ENCODE results near the gene RASGEF1C. TPM values are rescaled to one million over a fixed set of nuclear protein-coding genes. Genes with fewer than 3 reads are reported as not detected.

Gene RASGEF1C
- polyA plus RNA-seq, 6 donors from 2014 or later: not detected

GRCh38 chr5:180191716-180192115 lies 17.3 kb downstream of the RASGEF1C start:
- Mint-ChIP-seq H3K4me1 (no peaks in the 10 kb centered on the region), H3K27ac (no peak overlapping the region), H3K9me3 (peaks cover 4 to 12% (median 6%) of the 10 kb centered on the region in 7 donors), H3K27me3 (peaks cover 3 to 20% (median 14%) of the 10 kb centered on the region in 3 donors), H3K36me3 (no peaks in the 10 kb centered on the region), H3K4me3 (peak overlapping the region in 1 of 8 donors; percentile 47)
- no peak for DNase-seq
- ATAC-seq (ENCODE audit: low read depth in 2 of 2): no peak

GRCh38 chr5:180187767-180188166 lies 21.2 kb downstream of the RASGEF1C start:
- H3K9me3 Mint-ChIP-seq: peaks cover 4 to 30% (median 11%) of the 10 kb centered on the region in 7 donors
- no peak overlapping the region for H3K27ac Mint-ChIP-seq
- no peaks in the 10 kb centered on the region for H3K4me1 Mint-ChIP-seq
- ATAC-seq (ENCODE audit: low read depth in 2 of 2) (no peak), DNase-seq (no peak)
- no peaks in the 10 kb centered on the region for H3K36me3 Mint-ChIP-seq
- H3K27me3 Mint-ChIP-seq: peaks cover 0 to 20% (median 13%) of the 10 kb centered on the region in 3 donors
- H3K4me3 Mint-ChIP-seq: no peak overlapping the region

GRCh38 chr5:180180846-180181245 lies 28.2 kb downstream of the RASGEF1C start:
- no peak overlapping the region for H3K4me3 Mint-ChIP-seq
- H3K4me1 Mint-ChIP-seq: no peaks in the 10 kb centered on the region
- peaks cover 0 to 19% (median 14%) of the 10 kb centered on the region in 3 donors for H3K27me3 Mint-ChIP-seq
- H3K9me3 Mint-ChIP-seq: peaks cover 0 to 18% (median 7%) of the 10 kb centered on the region in 7 donors
- no peaks in the 10 kb centered on the region for H3K36me3 Mint-ChIP-seq
- no peak for DNase-seq
- H3K27ac Mint-ChIP-seq: no peak overlapping the region
- no peak for ATAC-seq (ENCODE audit: low read depth in 2 of 2)

GRCh38 chr5:180180421-180180820 lies 28.6 kb downstream of the RASGEF1C start:
- H3K27ac Mint-ChIP-seq: no peak overlapping the region
- H3K4me3 Mint-ChIP-seq: no peak overlapping the region
- DNase-seq (no peak), ATAC-seq (ENCODE audit: low read depth in 2 of 2) (no peak)
- H3K4me1 Mint-ChIP-seq: no peaks in the 10 kb centered on the region
- peaks cover 0 to 19% (median 14%) of the 10 kb centered on the region in 3 donors for H3K27me3 Mint-ChIP-seq
- peaks cover 0 to 18% (median 7%) of the 10 kb centered on the region in 7 donors for H3K9me3 Mint-ChIP-seq
- no peaks in the 10 kb centered on the region for H3K36me3 Mint-ChIP-seq

GRCh38 chr5:180179442-180180420 lies 29.3 kb downstream of the RASGEF1C start:
- Mint-ChIP-seq H3K9me3 (peaks cover 0 to 17% (median 7%) of the 10 kb centered on the region in 7 donors), H3K36me3 (no peaks in the 10 kb centered on the region), H3K27ac (no peak overlapping the region), H3K4me3 (no peak overlapping the region), H3K4me1 (no peaks in the 10 kb centered on the region), H3K27me3 (peaks cover 0 to 19% (median 14%) of the 10 kb centered on the region in 3 donors)
- ATAC-seq (ENCODE audit: low read depth in 2 of 2) (no peak), DNase-seq (no peak)

- H3K4me3 Mint-ChIP-seq: no peak overlapping the region
- no peaks in the 10 kb centered on the region for H3K4me1 Mint-ChIP-seq
- peaks cover 0 to 16% (median 6%) of the 10 kb centered on the region in 7 donors for H3K9me3 Mint-ChIP-seq
- no peaks in the 10 kb centered on the region for H3K36me3 Mint-ChIP-seq
- peaks cover 0 to 19% (median 14%) of the 10 kb centered on the region in 3 donors for H3K27me3 Mint-ChIP-seq
- H3K27ac Mint-ChIP-seq: no peak overlapping the region
- no peak for ATAC-seq (ENCODE audit: low read depth in 2 of 2)
- DNase-seq: no peak
Measured at GRCh38 chr5:180178531-180179441, 30.2 kb downstream of the RASGEF1C start.

GRCh38 chr5:180176191-180176590 lies 32.8 kb downstream of the RASGEF1C start:
- H3K4me1 Mint-ChIP-seq: no peaks in the 10 kb centered on the region

GRCh38 chr5:180175015-180175431 lies 34.0 kb downstream of the RASGEF1C start:
- Mint-ChIP-seq H3K4me3 (no peak overlapping the region), H3K4me1 (no peaks in the 10 kb centered on the region), H3K27me3 (peaks cover 0 to 25% (median 20%) of the 10 kb centered on the region in 3 donors), H3K27ac (no peak overlapping the region), H3K9me3 (no peaks in the 10 kb centered on the region), H3K36me3 (no peaks in the 10 kb centered on the region)
- no peak for ATAC-seq (ENCODE audit: low read depth in 2 of 2)
- DNase-seq: no peak

More at GRCh38 chr5:180176191-180176590, 32.8 kb downstream of the RASGEF1C start:
- H3K36me3 Mint-ChIP-seq: no peaks in the 10 kb centered on the region
- DNase-seq (no peak), ATAC-seq (ENCODE audit: low read depth in 2 of 2) (no peak)
- no peak overlapping the region for H3K27ac Mint-ChIP-seq
- H3K9me3 Mint-ChIP-seq: peaks cover 0 to 1% (median 0%) of the 10 kb centered on the region in 7 donors
- H3K4me3 Mint-ChIP-seq: no peak overlapping the region
- peaks cover 0 to 23% (median 19%) of the 10 kb centered on the region in 3 donors for H3K27me3 Mint-ChIP-seq

- H3K9me3 Mint-ChIP-seq: no peaks in the 10 kb centered on the region
- ATAC-seq (ENCODE audit: low read depth in 2 of 2) (no peak), DNase-seq (no peak)
- H3K27ac Mint-ChIP-seq: no peak overlapping the region
- no peak overlapping the region for H3K4me3 Mint-ChIP-seq
- no peaks in the 10 kb centered on the region for H3K36me3 Mint-ChIP-seq
- H3K27me3 Mint-ChIP-seq: peaks cover 0 to 26% (median 21%) of the 10 kb centered on the region in 3 donors
- no peaks in the 10 kb centered on the region for H3K4me1 Mint-ChIP-seq
Measured at GRCh38 chr5:180174587-180174972, 34.4 kb downstream of the RASGEF1C start.

- ATAC-seq (ENCODE audit: low read depth in 2 of 2) (no peak), DNase-seq (no peak)
- no peak overlapping the region for H3K4me3 Mint-ChIP-seq
- no peaks in the 10 kb centered on the region for H3K9me3 Mint-ChIP-seq
- peak overlapping the region in 1 of 6 donors; percentile 22 for H3K27ac Mint-ChIP-seq
- H3K36me3 Mint-ChIP-seq: no peaks in the 10 kb centered on the region
- no peaks in the 10 kb centered on the region for H3K4me1 Mint-ChIP-seq
- H3K27me3 Mint-ChIP-seq: peaks cover 0 to 26% (median 21%) of the 10 kb centered on the region in 3 donors
Measured at GRCh38 chr5:180173875-180174586, 35.0 kb downstream of the RASGEF1C start.

GRCh38 chr5:180173198-180173544 lies 35.8 kb downstream of the RASGEF1C start:
- peaks cover 0 to 23% (median 22%) of the 10 kb centered on the region in 3 donors for H3K27me3 Mint-ChIP-seq
- DNase-seq: no peak
- no peaks in the 10 kb centered on the region for H3K4me1 Mint-ChIP-seq
- H3K27ac Mint-ChIP-seq: peak overlapping the region in 1 of 6 donors; percentile 84
- no peaks in the 10 kb centered on the region for H3K36me3 Mint-ChIP-seq
- H3K9me3 Mint-ChIP-seq: no peaks in the 10 kb centered on the region
- ATAC-seq (ENCODE audit: low read depth in 2 of 2): no peak
- no peak overlapping the region for H3K4me3 Mint-ChIP-seq

GRCh38 chr5:180172447-180173197 lies 36.4 kb downstream of the RASGEF1C start:
- no peak overlapping the region for H3K27ac Mint-ChIP-seq
- ATAC-seq (ENCODE audit: low read depth in 2 of 2): no peak

More at GRCh38 chr5:180172447-180173197, 36.4 kb downstream of the RASGEF1C start:
- no peaks in the 10 kb centered on the region for H3K4me1 Mint-ChIP-seq
- H3K27me3 Mint-ChIP-seq: peaks cover under 1 to 23% (median 22%) of the 10 kb centered on the region in 3 donors
- H3K36me3 Mint-ChIP-seq: no peaks in the 10 kb centered on the region
- H3K4me3 Mint-ChIP-seq: no peak overlapping the region
- DNase-seq: no peak
- no peaks in the 10 kb centered on the region for H3K9me3 Mint-ChIP-seq
